SK-N-SH (cell line): Measurements from ENCODE around the gene SECISBP2L.

Experiments used
- ELF1 ChIP-seq: IDR thresholded peaks from 2 replicates; pipeline ENCODE4 v1.4.0; 2012
- EP300 ChIP-seq, 2 experiments: IDR thresholded peaks; 2 replicates each; pipeline versions ENCODE4 v1.4.0 to v1.6.1; 2012; ENCODE audit warnings: borderline replicate concordance in 1 of 2, low read depth in 1 of 2, low read length in 1 of 2
- EZH2phosphoT487 ChIP-seq: fragments of 200-600 bp; sonication (generic); IDR thresholded peaks from 2 replicates; pipeline ENCODE4 v1.6.1; 2017; ENCODE audit warnings: low read depth, mixed run types, mild to moderate bottlenecking, antibody characterized with exemption, moderate library complexity, borderline replicate concordance
- GATA2 ChIP-seq: sonication (generic); formaldehyde crosslinking; IDR thresholded peaks from 2 replicates; pipeline ENCODE4 v1.5.0; 2020; ENCODE audit warnings: mild to moderate bottlenecking, missing genetic modification reagents
- JUND ChIP-seq: IDR thresholded peaks from 2 replicates; pipeline ENCODE4 v1.4.0; 2012
- POLR2AphosphoS5 ChIP-seq: IDR thresholded peaks from 2 replicates; pipeline ENCODE4 v1.6.1; 2012; ENCODE audit warnings: low read depth, low read length
- RAD21 ChIP-seq: IDR thresholded peaks from 2 replicates; pipeline ENCODE4 v1.6.1; 2012; ENCODE audit warnings: mild to moderate bottlenecking, low read length
- SIN3A ChIP-seq: IDR thresholded peaks from 2 replicates; pipeline ENCODE4 v1.6.1; 2012; ENCODE audit warnings: low read depth, mild to moderate bottlenecking, low read length, moderate library complexity, borderline replicate concordance
- SMC3 ChIP-seq: IDR thresholded peaks from 2 replicates; pipeline ENCODE4 v1.6.1; 2012; ENCODE audit warnings: low read depth, low read length, improper control_type of control experiment
- USF2 ChIP-seq: fragments of 150-350 bp; IDR thresholded peaks from 2 replicates; pipeline ENCODE4 v1.6.1; 2017; ENCODE audit warnings: antibody characterized with exemption, low read length, low read depth, borderline replicate concordance
- TF ChIP-seq, protein P1 (sequence below): fragments of 200-600 bp; sonication (generic); IDR thresholded peaks from 2 replicates; pipeline ENCODE4 v1.6.1; 2017; ENCODE audit warnings: antibody characterized with exemption, mild to moderate bottlenecking, moderate library complexity

- TF ChIP-seq USF2 (no peak), EP300 (IDR thresholded peaks at IDR 0.05; ENCODE audit: borderline replicate concordance in 1 of 2, low read depth in 1 of 2, low read length in 1 of 2) (no peak), POLR2AphosphoS5 (no peak), EZH2phosphoT487 (no peak), ELF1 (no peak), GATA2 (CRISPR knock-in tag) (no peak), SMC3 (no peak), JUND (no peak), SIN3A (no peak), RAD21 (no peak)
- TF ChIP-seq, protein P1, sequence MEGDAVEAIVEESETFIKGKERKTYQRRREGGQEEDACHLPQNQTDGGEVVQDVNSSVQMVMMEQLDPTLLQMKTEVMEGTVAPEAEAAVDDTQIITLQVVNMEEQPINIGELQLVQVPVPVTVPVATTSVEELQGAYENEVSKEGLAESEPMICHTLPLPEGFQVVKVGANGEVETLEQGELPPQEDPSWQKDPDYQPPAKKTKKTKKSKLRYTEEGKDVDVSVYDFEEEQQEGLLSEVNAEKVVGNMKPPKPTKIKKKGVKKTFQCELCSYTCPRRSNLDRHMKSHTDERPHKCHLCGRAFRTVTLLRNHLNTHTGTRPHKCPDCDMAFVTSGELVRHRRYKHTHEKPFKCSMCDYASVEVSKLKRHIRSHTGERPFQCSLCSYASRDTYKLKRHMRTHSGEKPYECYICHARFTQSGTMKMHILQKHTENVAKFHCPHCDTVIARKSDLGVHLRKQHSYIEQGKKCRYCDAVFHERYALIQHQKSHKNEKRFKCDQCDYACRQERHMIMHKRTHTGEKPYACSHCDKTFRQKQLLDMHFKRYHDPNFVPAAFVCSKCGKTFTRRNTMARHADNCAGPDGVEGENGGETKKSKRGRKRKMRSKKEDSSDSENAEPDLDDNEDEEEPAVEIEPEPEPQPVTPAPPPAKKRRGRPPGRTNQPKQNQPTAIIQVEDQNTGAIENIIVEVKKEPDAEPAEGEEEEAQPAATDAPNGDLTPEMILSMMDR, result no peak
These were observed 12.3 kb upstream of the SECISBP2L start for GRCh38 chr15:49058559-49058958.
